ENCODE measurements around the gene PRR29.
"Not testable (repeated sequence)": the region's sequence is repeated elsewhere in the genome, so short reads cannot be mapped to it uniquely, and the experiment has no call there.

Gene PRR29

DNA sequence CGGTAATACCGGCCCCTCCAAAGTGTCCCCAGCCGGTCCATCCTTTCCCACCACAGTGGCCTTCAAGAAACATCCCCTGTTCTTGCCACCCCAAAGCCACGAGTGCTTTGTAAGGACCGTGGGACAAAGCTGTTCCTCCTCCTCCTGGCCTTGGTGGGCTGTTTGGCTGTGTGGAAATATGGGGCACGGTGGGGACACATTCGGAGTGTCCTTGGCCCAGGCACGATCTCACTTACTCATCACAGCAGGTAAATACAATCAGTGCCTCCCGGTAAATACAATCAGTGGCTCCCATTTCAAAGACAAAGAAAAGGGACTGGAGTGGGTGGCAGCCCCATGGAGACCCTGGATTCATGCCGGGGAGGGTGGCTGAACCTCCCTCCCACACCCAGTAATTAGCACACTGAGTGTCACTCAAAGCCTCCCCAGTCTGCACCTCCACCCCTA is 35.8 kb upstream of the PRR29 start:
- in situ Hi-C loops (cut with HindIII; ENCODE audit: low pct_unique_long_range_greater_than_20kb, low sequenced_read_pairs): no loop called here
- DNase-seq (ENCODE audit: low read depth in 1 of 2, low spot score in 1 of 2): no peak
- no peak for TF ChIP-seq JUND (IDR thresholded peaks at IDR 0.05; ENCODE audit: low read depth)

DNA sequence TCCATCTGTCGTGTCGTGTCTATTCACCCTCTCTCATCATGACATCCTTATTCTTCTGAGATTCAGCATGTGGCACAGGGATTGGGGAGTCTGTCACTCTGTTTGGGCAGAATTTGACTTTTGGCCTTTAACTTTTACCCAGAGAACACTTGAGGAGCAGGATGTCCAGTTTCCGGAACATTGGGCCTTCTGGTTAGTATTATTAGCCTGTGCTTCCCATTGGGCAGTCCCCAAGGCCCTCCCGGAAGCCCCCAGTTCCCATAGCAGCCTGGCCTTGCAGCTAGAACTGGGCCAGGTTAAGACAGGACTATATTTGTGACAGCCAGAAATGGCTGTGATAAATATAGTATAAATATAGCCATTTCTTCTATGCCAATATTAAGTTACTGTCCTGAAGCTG is 35.0 kb upstream of the PRR29 start:
- no peak for DNase-seq (ENCODE audit: low read depth in 1 of 2, low spot score in 1 of 2)
- in situ Hi-C loops (cut with HindIII; ENCODE audit: low pct_unique_long_range_greater_than_20kb, low sequenced_read_pairs): no loop called here
- no peak for TF ChIP-seq JUND (IDR thresholded peaks at IDR 0.05; ENCODE audit: low read depth)

DNA sequence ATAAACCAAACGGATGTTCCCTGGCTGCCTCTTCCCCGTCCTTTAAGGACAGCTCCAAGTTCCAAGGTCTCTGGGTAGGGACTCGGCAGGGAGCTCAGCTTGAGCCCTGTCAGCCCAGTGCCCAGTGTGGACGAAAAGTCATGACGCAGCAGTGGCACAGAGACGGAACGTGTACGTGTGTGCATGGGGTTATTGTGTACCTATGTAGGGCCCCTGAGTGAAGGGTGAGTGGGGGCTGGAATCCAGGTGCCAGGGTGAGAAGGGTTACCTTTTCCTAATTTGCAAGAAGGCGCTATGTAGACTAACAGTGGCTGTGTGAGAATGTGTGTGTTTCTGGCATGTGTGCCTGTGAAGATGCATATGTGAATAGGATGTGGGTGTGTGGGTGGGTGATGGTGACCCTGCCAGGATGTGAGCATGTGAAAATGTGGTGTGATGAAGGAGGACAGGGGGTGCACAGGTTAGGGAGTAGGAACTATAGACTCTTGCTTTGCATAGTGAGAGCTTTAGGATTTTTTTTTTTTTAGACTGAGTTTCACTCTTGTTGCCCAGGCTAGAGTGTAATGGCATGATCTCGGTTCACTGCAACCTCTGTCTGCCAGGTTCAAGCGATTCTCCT is 31.4 kb upstream of the PRR29 start:
- DNase-seq (ENCODE audit: low read depth in 1 of 2, low spot score in 1 of 2): no peak
- in situ Hi-C loops (cut with HindIII; ENCODE audit: low pct_unique_long_range_greater_than_20kb, low sequenced_read_pairs): no loop called here
- no peak for TF ChIP-seq JUND (IDR thresholded peaks at IDR 0.05; ENCODE audit: low read depth)

GRCh38 chr17:63967953-63968352 is 30.2 kb upstream of the PRR29 start:
- DNase-seq (ENCODE audit: low read depth in 1 of 2, low spot score in 1 of 2): no peak
- TF ChIP-seq JUND (IDR thresholded peaks at IDR 0.05; ENCODE audit: low read depth): no peak
- in situ Hi-C loops (cut with HindIII; ENCODE audit: low pct_unique_long_range_greater_than_20kb, low sequenced_read_pairs): no loop called here

- DNase-seq (ENCODE audit: low read depth in 1 of 2, low spot score in 1 of 2): no peak
- no peak for TF ChIP-seq JUND (IDR thresholded peaks at IDR 0.05; ENCODE audit: low read depth)
- in situ Hi-C loops (cut with HindIII; ENCODE audit: low pct_unique_long_range_greater_than_20kb, low sequenced_read_pairs): no loop called here
Measured at GRCh38 chr17:63969278-63969677, 28.9 kb upstream of the PRR29 start.

- in situ Hi-C loops (cut with HindIII; ENCODE audit: low pct_unique_long_range_greater_than_20kb, low sequenced_read_pairs): no loop called here
- DNase-seq (ENCODE audit: low read depth in 1 of 2, low spot score in 1 of 2): no peak
- no peak for TF ChIP-seq JUND (IDR thresholded peaks at IDR 0.05; ENCODE audit: low read depth)
Measured at GRCh38 chr17:63972796-63973195, 25.4 kb upstream of the PRR29 start, which contains the start of gene SCN4A. SCN4A (minus strand) TSS chr17:63972918; CDS start chr17:63972841, 77 bp downstream.

GRCh38 chr17:63973247-63973646 is 24.9 kb upstream of the PRR29 start:
- in situ Hi-C loops (cut with HindIII; ENCODE audit: low pct_unique_long_range_greater_than_20kb, low sequenced_read_pairs): no loop called here
- no peak for DNase-seq (ENCODE audit: low read depth in 1 of 2, low spot score in 1 of 2)
- no peak for TF ChIP-seq JUND (IDR thresholded peaks at IDR 0.05; ENCODE audit: low read depth)

DNA sequence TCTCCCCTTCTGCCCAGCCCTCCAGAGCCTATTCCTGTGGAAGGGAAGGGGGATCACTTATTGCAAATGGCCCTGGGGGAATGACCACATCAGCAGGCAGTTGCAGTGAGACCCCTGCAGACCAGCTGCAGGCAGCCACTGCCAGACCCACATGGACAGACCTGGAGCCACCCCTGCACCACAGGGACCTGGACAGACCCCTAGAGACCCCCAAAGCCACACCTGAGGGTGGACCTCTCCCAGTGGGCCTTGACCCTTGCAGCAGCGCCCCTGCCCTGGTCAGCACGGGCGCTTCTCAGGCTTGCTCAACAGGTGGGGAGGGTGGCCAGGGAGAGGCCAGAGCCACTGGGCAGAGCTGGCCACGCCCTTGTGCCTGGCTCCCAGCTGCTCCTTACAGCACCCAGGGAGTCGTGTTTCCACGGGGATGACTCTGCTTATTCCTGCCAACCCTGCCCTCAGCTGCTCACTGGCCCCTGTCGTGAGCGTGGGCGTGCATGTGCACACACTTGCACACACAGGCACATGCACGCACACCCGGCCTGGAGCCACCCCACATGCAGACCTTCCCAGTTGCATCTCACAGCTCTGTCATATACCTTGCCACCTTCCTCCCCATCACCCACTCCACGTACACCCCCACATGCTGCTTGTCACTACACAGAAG is 24.1 kb upstream of the PRR29 start:
- TF ChIP-seq JUND (IDR thresholded peaks at IDR 0.05; ENCODE audit: low read depth): no peak
- in situ Hi-C loops (cut with HindIII; ENCODE audit: low pct_unique_long_range_greater_than_20kb, low sequenced_read_pairs): no loop called here
- peak in 1 of 2 experiments; percentile 35 for DNase-seq (ENCODE audit: low read depth in 1 of 2, low spot score in 1 of 2)

GRCh38 chr17:63974594-63975192 is 23.5 kb upstream of the PRR29 start:
- in situ Hi-C loops (cut with HindIII; ENCODE audit: low pct_unique_long_range_greater_than_20kb, low sequenced_read_pairs): no loop called here
- no peak for TF ChIP-seq JUND (IDR thresholded peaks at IDR 0.05; ENCODE audit: low read depth)
- no peak for DNase-seq (ENCODE audit: low read depth in 1 of 2, low spot score in 1 of 2)

GRCh38 chr17:63975541-63976092 is 22.5 kb upstream of the PRR29 start:
- DNase-seq (ENCODE audit: low read depth in 1 of 2, low spot score in 1 of 2): no peak
- no peak for TF ChIP-seq JUND (IDR thresholded peaks at IDR 0.05; ENCODE audit: low read depth)
- in situ Hi-C loops (cut with HindIII; ENCODE audit: low pct_unique_long_range_greater_than_20kb, low sequenced_read_pairs): no loop called here

- no peak for DNase-seq (ENCODE audit: low read depth in 1 of 2, low spot score in 1 of 2)
- no peak for TF ChIP-seq JUND (IDR thresholded peaks at IDR 0.05; ENCODE audit: low read depth)
- in situ Hi-C loops (cut with HindIII; ENCODE audit: low pct_unique_long_range_greater_than_20kb, low sequenced_read_pairs): no loop called here
Measured at GRCh38 chr17:63976702-63977101, 21.4 kb upstream of the PRR29 start.

GRCh38 chr17:63978272-63979200 is 19.6 kb upstream of the PRR29 start:
- no peak for DNase-seq (ENCODE audit: low read depth in 1 of 2, low spot score in 1 of 2)
- in situ Hi-C loops (cut with HindIII; ENCODE audit: low pct_unique_long_range_greater_than_20kb, low sequenced_read_pairs): no loop called here
- TF ChIP-seq JUND (IDR thresholded peaks at IDR 0.05; ENCODE audit: low read depth): no peak

GRCh38 chr17:63982641-63983040 is 15.5 kb upstream of the PRR29 start:
- in situ Hi-C loops (cut with HindIII; ENCODE audit: low pct_unique_long_range_greater_than_20kb, low sequenced_read_pairs): not testable (repeated sequence)

More at GRCh38 chr17:63982641-63983040, 15.5 kb upstream of the PRR29 start:
- DNase-seq (ENCODE audit: low read depth in 1 of 2, low spot score in 1 of 2): not testable (repeated sequence)

All from T47D (cell line).